GM19239 (cell line): ENCODE data around the gene ATXN7L3.
A peak's percentile ranks its signal among the peaks of the same experiment; 100 is the strongest.
"Not testable (repeated sequence)": the region's sequence is repeated elsewhere in the genome, so short reads cannot be mapped to it uniquely, and the experiment has no call there.

Source experiments
- DNase-seq: peaks from one replicate; pipeline ENCODE4 v3.0.0; 2011; ENCODE audit warnings: low spot score; ENCODE audit not compliant: insufficient read length
- FAIRE-seq: peaks from 2 replicates; lab custom pipeline; 2011; peaks lifted over from hg19 to GRCh38; lab: Jason Lieb, UNC

Gene ATXN7L3, protein sequence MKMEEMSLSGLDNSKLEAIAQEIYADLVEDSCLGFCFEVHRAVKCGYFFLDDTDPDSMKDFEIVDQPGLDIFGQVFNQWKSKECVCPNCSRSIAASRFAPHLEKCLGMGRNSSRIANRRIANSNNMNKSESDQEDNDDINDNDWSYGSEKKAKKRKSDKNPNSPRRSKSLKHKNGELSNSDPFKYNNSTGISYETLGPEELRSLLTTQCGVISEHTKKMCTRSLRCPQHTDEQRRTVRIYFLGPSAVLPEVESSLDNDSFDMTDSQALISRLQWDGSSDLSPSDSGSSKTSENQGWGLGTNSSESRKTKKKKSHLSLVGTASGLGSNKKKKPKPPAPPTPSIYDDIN

DNA sequence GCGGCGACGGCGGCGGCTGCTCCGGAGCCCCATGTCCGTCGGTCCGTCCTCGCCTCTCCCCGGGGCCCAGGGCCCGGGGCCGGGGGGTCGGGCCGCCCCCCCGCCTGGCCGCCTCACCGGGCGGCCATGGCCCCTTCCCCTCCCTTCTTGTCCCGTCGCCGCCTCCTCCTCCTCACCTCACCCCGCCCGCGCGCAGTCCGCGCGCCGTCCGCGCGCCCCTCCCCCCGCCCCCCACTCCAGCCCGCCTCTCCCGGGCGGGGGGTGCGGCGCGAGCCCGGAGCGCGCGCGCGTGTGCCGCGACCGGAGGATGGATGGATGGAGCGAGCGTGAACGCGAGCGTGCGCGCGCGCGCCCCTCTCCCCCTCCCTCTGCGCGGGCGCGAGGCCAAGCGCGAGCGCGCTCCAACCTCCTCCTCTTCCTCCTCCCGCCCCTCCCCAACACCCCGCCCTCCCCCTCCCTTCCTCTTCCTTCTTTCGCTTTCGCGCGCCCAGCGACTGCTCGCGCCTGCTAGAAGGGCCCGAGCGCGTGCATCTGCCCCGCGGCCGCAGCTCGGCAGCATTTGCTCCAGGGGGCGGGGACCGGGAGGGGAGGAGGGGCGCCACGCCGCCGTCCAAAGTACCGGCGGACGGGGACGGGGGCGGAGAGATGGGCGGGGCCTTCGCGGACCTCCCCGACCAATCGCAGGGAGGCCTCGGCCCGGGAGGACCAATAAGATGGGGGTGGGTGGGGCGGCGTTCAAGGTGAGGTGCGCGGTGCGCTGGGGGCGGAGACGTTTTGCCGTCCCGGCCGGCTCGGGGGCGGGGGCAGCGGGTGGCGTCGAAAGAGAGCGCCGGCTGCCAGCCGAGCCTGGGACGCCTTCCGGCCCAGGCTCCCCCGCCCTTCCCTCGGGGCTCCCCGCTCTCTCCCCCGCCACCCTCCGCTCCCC lies at the start of gene ATXN7L3:
Gene ATXN7L3 (minus strand): TSS at position 332 of the 925 bp plus-strand sequence. CDS start 1,814 bp downstream, outside the sequence.
- DNase-seq = peak; percentile 93
- peak; percentile 94 for FAIRE-seq

GRCh38 chr17:44247876-44248736 lies 48.4 kb upstream of the ATXN7L3 start:
- FAIRE-seq = no peak
- no peak for DNase-seq

DNA sequence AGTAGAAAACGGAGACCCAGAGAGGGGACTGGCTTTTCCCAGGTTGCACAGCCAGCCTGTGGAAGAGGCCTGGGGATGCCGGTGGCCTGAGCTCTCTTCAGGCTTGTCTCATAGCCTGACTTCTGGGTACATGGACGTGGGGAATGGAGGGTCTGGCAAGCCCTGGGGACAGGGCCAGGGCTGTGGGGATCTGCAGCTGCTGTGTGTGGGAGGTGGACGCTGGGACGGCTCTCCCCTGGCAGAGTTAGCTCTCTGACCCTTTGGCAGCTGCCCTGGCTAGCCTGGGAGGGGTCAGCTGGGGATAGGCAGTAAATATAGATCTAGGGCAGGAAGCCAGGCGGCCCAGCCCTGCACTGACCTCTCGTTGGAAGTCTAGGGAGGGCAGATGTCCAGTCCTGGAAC lies 47.8 kb upstream of the ATXN7L3 start:
- FAIRE-seq (no peak), DNase-seq (no peak)

GRCh38 chr17:44241106-44241624 lies 41.5 kb upstream of the ATXN7L3 start:
- FAIRE-seq = no peak

GRCh38 chr17:44237886-44238285 lies 38.2 kb upstream of the ATXN7L3 start:
- FAIRE-seq, DNase-seq: not testable (repeated sequence)

More at GRCh38 chr17:44241106-44241624, 41.5 kb upstream of the ATXN7L3 start:
- no peak for DNase-seq

DNA sequence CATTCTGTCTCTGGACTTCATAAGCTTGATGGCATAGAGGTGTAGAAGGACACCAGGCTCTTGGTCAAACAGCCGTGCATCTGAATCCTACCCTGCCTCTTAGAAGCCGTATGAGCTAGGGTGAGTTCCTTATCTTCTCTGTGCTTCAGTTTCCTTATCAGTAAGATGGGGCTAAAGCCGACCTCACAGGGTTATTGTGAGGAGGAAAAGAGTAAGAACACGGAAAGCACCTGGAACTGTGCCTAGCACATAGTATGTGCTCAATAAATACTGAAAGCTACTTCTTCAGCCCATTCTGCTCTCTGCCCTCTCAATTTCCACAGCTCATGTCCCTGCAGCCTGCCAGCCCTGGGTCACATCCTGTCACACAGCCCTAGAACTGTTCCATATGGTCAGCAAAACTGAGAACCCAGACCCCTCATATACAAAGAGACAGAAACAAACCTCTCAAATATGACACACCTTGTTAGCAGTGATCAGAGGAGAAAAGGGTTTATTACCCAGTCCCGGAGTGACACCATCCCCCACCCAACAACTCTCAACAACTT lies 36.8 kb upstream of the ATXN7L3 start:
- DNase-seq (no peak), FAIRE-seq (no peak)

- DNase-seq = no peak
- FAIRE-seq = no peak
Measured at GRCh38 chr17:44235583-44235936, 35.9 kb upstream of the ATXN7L3 start.

DNA sequence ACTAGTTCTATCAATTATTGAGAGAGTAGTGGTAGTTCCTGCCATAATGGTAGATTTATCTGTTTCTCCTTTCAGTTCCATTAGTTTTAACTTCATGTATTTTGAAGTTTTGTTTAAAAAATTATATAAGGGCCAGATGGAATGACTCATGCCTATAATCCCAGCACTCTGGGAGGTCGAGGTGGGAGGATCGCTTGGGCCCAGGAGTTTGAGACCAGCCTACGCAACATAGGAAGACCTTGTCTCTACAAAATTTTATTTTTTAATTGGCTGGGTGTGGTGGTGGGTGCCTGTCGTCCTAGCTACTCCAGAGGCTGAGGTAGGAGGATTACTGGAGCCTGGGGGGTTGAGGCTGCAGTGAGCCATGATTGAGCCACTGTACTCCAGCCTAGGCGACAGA lies 33.9 kb upstream of the ATXN7L3 start:
- FAIRE-seq = no peak
- DNase-seq = no peak

DNA sequence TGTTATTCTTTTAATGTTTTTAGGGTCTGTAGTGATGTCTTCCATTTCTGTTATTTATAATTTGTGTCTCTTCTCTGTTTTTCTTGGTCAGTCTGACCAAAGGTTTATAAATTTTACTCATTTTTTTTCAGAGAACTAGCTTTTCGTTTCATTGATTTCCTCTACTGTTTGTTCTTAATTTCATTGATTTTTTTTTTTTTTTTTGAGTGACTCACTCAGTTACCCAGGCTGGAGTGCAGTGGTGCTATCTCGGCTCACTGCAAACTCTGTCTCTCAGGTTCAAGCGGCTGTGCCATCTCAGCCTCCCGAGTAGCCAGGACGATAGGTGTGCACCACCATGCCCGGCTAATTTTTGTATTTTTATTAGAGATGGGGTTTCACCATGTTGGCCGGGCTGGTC lies 32.4 kb upstream of the ATXN7L3 start:
- no peak for FAIRE-seq
- DNase-seq = no peak

- FAIRE-seq = no peak
Measured at GRCh38 chr17:44230140-44230539, 30.5 kb upstream of the ATXN7L3 start.

GRCh38 chr17:44229090-44229489 lies 29.4 kb upstream of the ATXN7L3 start:
- FAIRE-seq = no peak
- no peak for DNase-seq

More at GRCh38 chr17:44230140-44230539, 30.5 kb upstream of the ATXN7L3 start:
- no peak for DNase-seq

DNA sequence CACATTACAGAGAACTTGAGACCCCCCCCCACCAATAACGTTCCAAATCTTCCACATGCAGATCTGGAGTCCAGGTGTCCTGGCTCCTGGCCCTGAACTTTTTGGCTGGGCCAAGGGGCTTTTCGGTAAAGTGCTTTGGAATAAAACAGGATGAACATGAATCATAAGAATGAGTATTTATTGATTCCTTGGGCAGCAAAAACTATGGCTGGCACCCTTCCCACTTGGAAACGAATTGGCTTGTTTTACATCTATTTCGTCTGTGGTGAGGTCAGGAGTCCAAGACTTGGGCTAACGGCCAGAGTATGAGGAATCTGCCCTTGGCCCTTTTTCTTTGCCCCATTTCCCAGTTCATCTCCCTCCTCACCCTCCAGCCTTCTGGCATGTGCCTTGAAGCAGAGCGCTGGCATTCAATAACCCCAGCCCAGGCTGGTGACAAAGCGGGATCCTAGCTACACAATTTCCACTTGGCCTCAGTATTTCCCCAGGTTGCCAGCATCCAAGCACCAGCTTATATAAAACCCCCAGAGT lies 23.9 kb upstream of the ATXN7L3 start:
- DNase-seq (no peak), FAIRE-seq (no peak)

GRCh38 chr17:44222112-44222869 lies 22.6 kb upstream of the ATXN7L3 start:
- FAIRE-seq = peak; percentile 85
- DNase-seq = no peak

- FAIRE-seq (no peak), DNase-seq (no peak)
Measured at GRCh38 chr17:44221862-44222111, 22.1 kb upstream of the ATXN7L3 start.

- FAIRE-seq = peak; percentile 64
- peak; percentile 68 for DNase-seq
Measured at GRCh38 chr17:44221084-44221861, 21.6 kb upstream of the ATXN7L3 start.

- FAIRE-seq (no peak), DNase-seq (no peak)
Measured at GRCh38 chr17:44220213-44221083, 20.8 kb upstream of the ATXN7L3 start.

DNA sequence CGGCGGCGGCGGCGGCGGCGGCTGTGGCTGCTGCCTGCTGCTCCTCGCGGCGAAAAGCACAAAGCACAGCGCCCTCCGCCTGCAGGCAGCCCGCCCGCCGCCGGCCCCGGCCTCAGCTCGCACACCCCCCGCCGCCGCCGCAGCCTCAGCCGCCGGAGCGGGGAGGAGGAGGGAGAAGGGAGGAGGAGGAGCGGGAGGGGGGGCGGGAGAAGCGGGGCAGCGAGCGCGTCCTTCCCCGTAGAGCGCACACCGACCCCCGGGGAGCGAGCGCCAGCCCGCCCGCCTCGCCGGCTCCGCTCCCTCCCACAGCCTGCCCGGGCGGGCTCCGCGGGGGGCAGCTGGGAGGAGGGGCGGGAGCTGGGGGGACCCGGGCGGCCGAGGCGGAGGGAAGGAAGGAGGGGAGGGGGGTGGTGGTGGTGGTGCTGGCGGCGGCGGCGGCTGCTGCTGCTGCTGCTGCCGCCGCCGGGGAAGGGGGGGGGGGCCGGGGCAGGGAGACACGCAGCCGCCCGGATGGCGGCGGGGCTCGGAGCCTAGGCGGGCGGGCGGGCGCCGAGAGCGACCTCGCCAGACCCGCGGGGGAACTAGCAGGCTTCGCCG lies 20.0 kb upstream of the ATXN7L3 start, which contains the start of gene UBTF:
Gene UBTF (minus strand): TSS at position 60 of the 597 bp plus-strand sequence. CDS start 1,446 bp downstream, outside the sequence.
- DNase-seq (no peak), FAIRE-seq (no peak)
